Natural killer cell (primary cell): ENCODE results near the gene LYRM7. TPM values are rescaled to one million over a fixed set of nuclear protein-coding genes. Genes with fewer than 3 reads are reported as not detected.

Experiments used
- ATAC-seq, 3 donors: fragments of 150-1000 bp in 2 of 3; fragments of 200-7000 bp in 1 of 3; cut with Tn5 transposase; 1 replicate in 1 of 3; 2 replicates in 2 of 3; pipeline ENCODE4 v1.10.0; 2021; ENCODE audit warnings: mild to moderate bottlenecking in 2 of 3, moderate library complexity in 2 of 3
- DNase-seq, 2 donors: peaks; one replicate each; pipeline versions ENCODE4 v3.0.0 to v3.0.0-alpha.2; 2013 to 2021; ENCODE audit warnings: mixed read lengths in 1 of 2
- H3K27ac ChIP-seq: one replicate; pipeline ENCODE4 v1.5.1; 2013; ENCODE audit warnings: mild to moderate bottlenecking, low read length
- H3K27me3 ChIP-seq: one replicate; pipeline ENCODE4 v1.6.1; 2013; ENCODE audit warnings: low read length; ENCODE audit not compliant: control insufficient read depth, insufficient read depth
- H3K36me3 ChIP-seq: one replicate; pipeline ENCODE4 v1.6.1; 2013; ENCODE audit warnings: low read length; ENCODE audit not compliant: control insufficient read depth, insufficient read depth
- H3K4me1 ChIP-seq: one replicate; pipeline ENCODE4 v1.6.1; 2013; ENCODE audit warnings: low read length; ENCODE audit not compliant: control insufficient read depth, insufficient read depth
- H3K4me3 ChIP-seq: one replicate; pipeline ENCODE4 v1.5.1; 2013; ENCODE audit warnings: low read length
- H3K9me3 ChIP-seq: one replicate; pipeline ENCODE4 v1.6.1; 2013; ENCODE audit warnings: low read length; ENCODE audit not compliant: control insufficient read depth, insufficient read depth
- H3K27ac Mint-ChIP-seq, 2 donors: one replicate each; pipeline ENCODE4 v1.8.0; 2022; ENCODE audit warnings: mild to moderate bottlenecking in 2 of 2, mixed read lengths in 2 of 2, moderate library complexity in 1 of 2
- H3K27me3 Mint-ChIP-seq, 2 donors: one replicate each; pipeline ENCODE4 v1.8.0; 2022; ENCODE audit warnings: low read depth in 2 of 2, mixed read lengths in 2 of 2
- H3K36me3 Mint-ChIP-seq: one replicate; pipeline ENCODE4 v1.8.0; 2022; ENCODE audit warnings: mixed read lengths
- H3K4me1 Mint-ChIP-seq, 2 donors: one replicate each; pipeline ENCODE4 v1.8.0; 2022; ENCODE audit warnings: mixed read lengths in 2 of 2
- H3K4me3 Mint-ChIP-seq: one replicate; pipeline ENCODE4 v1.8.0; 2022; ENCODE audit warnings: mild to moderate bottlenecking, moderate library complexity, mixed read lengths
- H3K9me3 Mint-ChIP-seq, 2 donors: one replicate each; pipeline ENCODE4 v1.8.0; 2022; ENCODE audit warnings: mixed read lengths in 2 of 2
- CTCF ChIP-seq: fragments of 200-600 bp; IDR thresholded peaks from one replicate; pipeline ENCODE4 v1.8.0; 2022; ENCODE audit warnings: antibody characterized with exemption
- WGBS: methylation state at CpG from one replicate; pipeline ENCODE4 v1.1.7; 2013; ENCODE audit warnings: missing lambda C conversion rate; ENCODE audit not compliant: insufficient coverage; 5-methylcytosine and 5-hydroxymethylcytosine counted together
- intact Hi-C: fragments of 100-400 bp; cut with micrococcal nuclease; formaldehyde crosslinking; loops from one replicate; pipeline ENCODE4 v1.14.2; 2022
- total RNA-seq, 4 donors: library from RNA; stranded (reverse); fragments of 120-200 nt in 1 of 4; gene quantifications; one replicate each; pipeline versions ENCODE4 v1.2.3 to v1.2.4, GENCODE V29; 2013 to 2022

The LYRM7 gene
- total RNA-seq, 3 donors from 2014 or later (not counting 1 experiment from before 2014, with no cell fraction given) = 7.4 to 9.7 (median 7.6) TPM

DNA sequence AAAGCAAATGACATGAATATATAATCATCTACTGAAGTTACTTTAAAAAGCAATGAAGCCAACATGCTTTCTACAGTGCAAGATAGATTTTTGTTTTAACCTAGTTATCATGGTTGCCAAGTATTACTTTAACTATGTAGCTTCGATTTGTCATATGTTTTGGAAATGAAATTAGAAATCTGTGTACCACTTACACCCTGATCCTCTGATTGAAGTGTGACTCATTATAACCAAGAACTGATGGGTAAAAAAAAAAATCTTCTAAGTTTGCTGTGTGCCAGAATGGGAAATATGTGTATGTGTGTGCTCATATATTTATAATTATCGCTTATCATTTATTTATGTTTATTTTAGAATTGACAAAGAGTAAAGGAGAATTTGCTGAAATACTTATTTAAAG lies 84.0 kb downstream of the LYRM7 start:
- Histone ChIP-seq H3K36me3 (peaks cover 10% of the 10 kb centered on the region), H3K4me3 (no peak overlapping the region), H3K27me3 (no peaks in the 10 kb centered on the region), H3K9me3 (no peaks in the 10 kb centered on the region), H3K27ac (peak overlapping the region; percentile 99), H3K4me1 (peaks cover 65% of the 10 kb centered on the region)
- Mint-ChIP-seq H3K36me3 (no peaks in the 10 kb centered on the region), H3K4me3 (peak overlapping the region; percentile 76), H3K27ac (peak overlapping the region; percentile 91 to 93), H3K4me1 (peaks cover 68 to 77% of the 10 kb centered on the region in 2 donors), H3K9me3 (no peaks in the 10 kb centered on the region), H3K27me3 (no peaks in the 10 kb centered on the region)
- WGBS = no CpG with 5 or more reads among the region's 2 CpGs
- DNase-seq = peak in 1 of 2 donors; percentile 40
- TF ChIP-seq CTCF = no peak
- no peak for ATAC-seq
- intact Hi-C loops = loop anchor here (5.0 kb wide), 1 partner anchor 43 kb away; no protein-coding TSS in a partner anchor

Other genes starting within 250 kb of the LYRM7 start
- 100 to 1,000 TPM; 125 to 130 (median 129) TPM for gene HINT1, start 5.7 kb upstream of the LYRM7 start, total RNA-seq
- 100 to 1,000 TPM; 140 to 183 (median 166) TPM for gene CDC42SE2, start 93.1 kb downstream of the LYRM7 start, total RNA-seq